ENCODE results near the gene HORMAD2. TPM values are rescaled to one million over a fixed set of nuclear protein-coding genes. Genes with fewer than 3 reads are reported as not detected.

HORMAD2 gene
- total RNA-seq, 1 experiment from 2014 or later = not detected

DNA sequence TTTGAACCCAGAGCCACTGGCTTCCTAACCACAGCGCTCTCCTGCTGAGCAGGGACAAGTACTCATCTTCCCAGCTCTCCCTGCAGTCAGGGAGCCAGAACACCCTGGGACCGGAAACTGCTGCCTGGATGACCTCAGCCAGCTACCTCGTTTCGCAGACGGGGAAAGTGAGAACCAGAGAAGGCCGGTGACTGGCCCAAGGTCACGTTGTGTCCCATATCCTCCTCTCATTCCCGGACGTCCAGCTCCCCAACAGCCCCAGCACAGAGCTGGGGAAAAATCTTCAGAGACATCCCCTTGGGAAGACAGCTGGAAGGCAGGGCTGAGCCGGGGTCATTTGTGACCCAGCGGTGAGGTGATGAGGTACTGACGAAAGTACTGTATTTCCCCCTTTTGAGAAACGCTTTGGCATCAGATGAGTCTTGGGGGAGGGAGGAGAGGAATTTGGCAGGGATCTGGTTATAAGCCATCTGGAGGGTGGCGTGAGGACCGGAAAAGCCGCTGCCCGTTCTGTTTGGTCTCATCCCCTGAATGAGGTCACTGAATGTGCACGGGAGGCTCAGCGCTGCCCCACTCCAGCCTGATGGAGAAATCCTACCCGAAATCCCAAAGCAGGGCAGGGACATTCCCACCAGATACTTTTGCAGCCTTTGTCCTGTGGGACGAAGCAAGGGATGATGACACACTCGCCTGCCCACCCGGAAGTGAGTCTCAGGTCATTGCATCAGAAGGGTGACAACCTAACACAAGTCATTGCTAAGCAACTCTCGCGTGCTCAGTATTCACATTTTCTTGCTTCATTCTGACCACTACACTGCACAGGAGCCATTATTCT is 125.2 kb downstream of the HORMAD2 start:
- Histone ChIP-seq H3K4me2 (peak overlapping the region; percentile 70), H3F3A (ENCODE audit: insufficient read depth, low read depth) (peaks cover 83% of the 10 kb centered on the region), H2AFZ (no peak overlapping the region), H3K27me3 (ENCODE audit: insufficient read depth, low read depth) (no peaks in the 10 kb centered on the region), H3K79me2 (ENCODE audit: low read depth) (peaks cover 9% of the 10 kb centered on the region; the same call in 1 of the 2 replicates), H4K20me1 (ENCODE audit: insufficient read depth) (no peaks in the 10 kb centered on the region), H3K9me3 (ENCODE audit: insufficient read depth, low read depth) (0 out of 2 replicates have a peak, but pooled peaks cover 5% of the 10 kb centered on the region), H3K9me2 (ENCODE audit: insufficient read depth) (no peaks in the 10 kb centered on the region), H3K27ac (peak overlapping the region; percentile 98), H3K4me1 (replicated peaks; ENCODE audit: insufficient read depth) (peaks cover 88% of the 10 kb centered on the region), H3K4me3 (peak overlapping the region; percentile 27; the same call in 1 of the 2 replicates), H3K36me3 (ENCODE audit: low read depth) (no peaks in the 10 kb centered on the region)
- peak in 1 of 2 experiments; percentile 91 for DNase-seq
- ChIA-PET CTCF (interaction anchor here (0.6 kb wide), 1 partner anchor 9 kb away, joined by 3 read pairs; no protein-coding TSS in a partner anchor), POLR2A (ENCODE audit: unreplicated experiment) (no interaction called here)
- BruUV-seq (replicated peaks) = no TSS peak
- intact Hi-C loops (cut with micrococcal nuclease; ENCODE audit: unreplicated experiment) = loop anchor here (5.0 kb wide), 1 partner anchor 583 kb away; no protein-coding TSS in a partner anchor
- no peak for TF ChIP-seq EZH2 (IDR thresholded peaks at IDR 0.05; ENCODE audit: low read depth)
- TF ChIP-seq, protein P1, sequence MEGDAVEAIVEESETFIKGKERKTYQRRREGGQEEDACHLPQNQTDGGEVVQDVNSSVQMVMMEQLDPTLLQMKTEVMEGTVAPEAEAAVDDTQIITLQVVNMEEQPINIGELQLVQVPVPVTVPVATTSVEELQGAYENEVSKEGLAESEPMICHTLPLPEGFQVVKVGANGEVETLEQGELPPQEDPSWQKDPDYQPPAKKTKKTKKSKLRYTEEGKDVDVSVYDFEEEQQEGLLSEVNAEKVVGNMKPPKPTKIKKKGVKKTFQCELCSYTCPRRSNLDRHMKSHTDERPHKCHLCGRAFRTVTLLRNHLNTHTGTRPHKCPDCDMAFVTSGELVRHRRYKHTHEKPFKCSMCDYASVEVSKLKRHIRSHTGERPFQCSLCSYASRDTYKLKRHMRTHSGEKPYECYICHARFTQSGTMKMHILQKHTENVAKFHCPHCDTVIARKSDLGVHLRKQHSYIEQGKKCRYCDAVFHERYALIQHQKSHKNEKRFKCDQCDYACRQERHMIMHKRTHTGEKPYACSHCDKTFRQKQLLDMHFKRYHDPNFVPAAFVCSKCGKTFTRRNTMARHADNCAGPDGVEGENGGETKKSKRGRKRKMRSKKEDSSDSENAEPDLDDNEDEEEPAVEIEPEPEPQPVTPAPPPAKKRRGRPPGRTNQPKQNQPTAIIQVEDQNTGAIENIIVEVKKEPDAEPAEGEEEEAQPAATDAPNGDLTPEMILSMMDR (conservative IDR thresholded peaks at IDR 0.05) = no peak

DNA sequence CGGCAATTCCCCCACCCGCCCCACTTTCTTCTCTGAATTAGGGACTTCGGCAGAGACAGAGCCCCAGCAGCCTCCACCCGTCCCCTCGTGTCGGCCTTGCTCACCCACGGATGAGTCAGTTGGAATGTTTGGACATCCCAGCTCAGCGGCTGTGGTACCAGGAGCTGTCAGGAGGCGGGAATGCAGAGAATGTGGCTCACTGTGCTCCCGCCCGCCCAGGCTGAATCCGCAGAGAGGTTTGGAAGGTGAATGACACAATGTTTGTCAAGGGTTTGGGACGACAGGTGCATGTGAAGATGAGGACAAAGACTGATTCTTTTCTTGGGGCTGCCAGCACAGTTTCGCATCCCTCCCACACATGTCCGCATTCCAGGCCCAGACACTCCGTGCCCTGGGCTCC is 126.7 kb downstream of the HORMAD2 start:
- POLR2A ChIA-PET (ENCODE audit: unreplicated experiment) = interaction anchor here (0.7 to 1.0 kb wide), 3 partner anchors 10 to 91 kb away, joined by 3 to 13 read pairs (median 6); no protein-coding TSS in a partner anchor
- no peaks in the 10 kb centered on the region for H4K20me1 ChIP-seq (ENCODE audit: insufficient read depth)
- 0 out of 2 replicates have a peak, but pooled peaks cover 2% of the 10 kb centered on the region for H3K9me3 ChIP-seq (ENCODE audit: insufficient read depth, low read depth)
- H3K9me2 ChIP-seq (ENCODE audit: insufficient read depth) = no peaks in the 10 kb centered on the region
- no peak overlapping the region for H2AFZ ChIP-seq
- H3K27ac ChIP-seq = peak overlapping the region; percentile 98
- H3K4me3 ChIP-seq = no peak overlapping the region
- H3K4me1 ChIP-seq (replicated peaks; ENCODE audit: insufficient read depth) = peaks cover 97% of the 10 kb centered on the region
- TF ChIP-seq, protein P1 (conservative IDR thresholded peaks at IDR 0.05) = no peak
- no peak for TF ChIP-seq EZH2 (IDR thresholded peaks at IDR 0.05; ENCODE audit: low read depth)
- peaks cover 92% of the 10 kb centered on the region for H3F3A ChIP-seq (ENCODE audit: insufficient read depth, low read depth)
- H3K79me2 ChIP-seq (ENCODE audit: low read depth) = peaks cover 17% of the 10 kb centered on the region; the same call in 1 of the 2 replicates
- H3K4me2 ChIP-seq = peak overlapping the region; percentile 70
- no TSS peak for BruUV-seq (replicated peaks)
- peak; percentile 87 to 99 for DNase-seq
- H3K36me3 ChIP-seq (ENCODE audit: low read depth) = no peaks in the 10 kb centered on the region
- H3K27me3 ChIP-seq (ENCODE audit: insufficient read depth, low read depth) = no peaks in the 10 kb centered on the region
- intact Hi-C loops (cut with micrococcal nuclease; ENCODE audit: unreplicated experiment) = loop anchor here (1.0 to 5.0 kb wide), 2 partner anchors 11 to 585 kb away; no protein-coding TSS in a partner anchor
- CTCF ChIA-PET = interaction anchor here (0.7 kb wide), 1 partner anchor 16 kb away, joined by 15 read pairs; no protein-coding TSS in a partner anchor
